ENCODE measurements around the gene CLDN4.

The CLDN4 gene

DNA sequence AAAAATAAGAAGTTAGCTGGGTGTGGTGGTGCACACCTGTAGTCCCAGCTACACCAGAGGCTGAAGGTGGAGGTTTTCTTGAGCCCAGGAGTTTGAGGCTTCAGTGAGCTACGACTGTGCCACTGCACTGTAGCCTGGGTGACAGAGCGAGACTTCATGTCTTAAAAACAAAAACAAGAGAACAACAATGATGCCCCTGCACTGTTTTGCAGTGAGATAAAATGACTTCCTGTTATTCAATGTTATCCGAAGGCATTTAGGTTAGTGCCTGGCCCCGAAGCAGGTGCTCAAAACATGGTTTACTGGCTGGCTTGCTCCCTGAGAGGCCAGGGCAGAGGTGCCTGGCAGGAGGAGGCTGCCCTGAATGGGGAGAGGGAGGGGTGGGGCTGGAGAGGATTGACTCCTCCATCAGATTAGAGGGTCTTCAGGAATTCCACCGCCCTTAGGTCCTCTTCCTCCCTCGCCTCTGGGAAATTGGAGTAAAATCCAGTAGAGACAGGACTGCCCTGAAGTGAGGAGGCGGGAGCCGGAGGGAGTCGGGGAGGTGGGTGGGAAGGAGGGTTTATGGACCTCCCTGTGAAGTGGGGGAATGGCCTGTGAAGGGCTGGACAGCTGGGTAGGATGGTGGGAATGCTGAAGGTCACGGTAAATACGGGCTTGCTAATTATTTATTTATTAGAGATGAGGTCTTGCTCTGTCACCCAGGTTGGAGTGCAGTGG is 6.8 kb upstream of the CLDN4 start:
- TF ChIP-seq, protein P1, sequence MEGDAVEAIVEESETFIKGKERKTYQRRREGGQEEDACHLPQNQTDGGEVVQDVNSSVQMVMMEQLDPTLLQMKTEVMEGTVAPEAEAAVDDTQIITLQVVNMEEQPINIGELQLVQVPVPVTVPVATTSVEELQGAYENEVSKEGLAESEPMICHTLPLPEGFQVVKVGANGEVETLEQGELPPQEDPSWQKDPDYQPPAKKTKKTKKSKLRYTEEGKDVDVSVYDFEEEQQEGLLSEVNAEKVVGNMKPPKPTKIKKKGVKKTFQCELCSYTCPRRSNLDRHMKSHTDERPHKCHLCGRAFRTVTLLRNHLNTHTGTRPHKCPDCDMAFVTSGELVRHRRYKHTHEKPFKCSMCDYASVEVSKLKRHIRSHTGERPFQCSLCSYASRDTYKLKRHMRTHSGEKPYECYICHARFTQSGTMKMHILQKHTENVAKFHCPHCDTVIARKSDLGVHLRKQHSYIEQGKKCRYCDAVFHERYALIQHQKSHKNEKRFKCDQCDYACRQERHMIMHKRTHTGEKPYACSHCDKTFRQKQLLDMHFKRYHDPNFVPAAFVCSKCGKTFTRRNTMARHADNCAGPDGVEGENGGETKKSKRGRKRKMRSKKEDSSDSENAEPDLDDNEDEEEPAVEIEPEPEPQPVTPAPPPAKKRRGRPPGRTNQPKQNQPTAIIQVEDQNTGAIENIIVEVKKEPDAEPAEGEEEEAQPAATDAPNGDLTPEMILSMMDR (IDR thresholded peaks at IDR 0.05) = no peak

DNA sequence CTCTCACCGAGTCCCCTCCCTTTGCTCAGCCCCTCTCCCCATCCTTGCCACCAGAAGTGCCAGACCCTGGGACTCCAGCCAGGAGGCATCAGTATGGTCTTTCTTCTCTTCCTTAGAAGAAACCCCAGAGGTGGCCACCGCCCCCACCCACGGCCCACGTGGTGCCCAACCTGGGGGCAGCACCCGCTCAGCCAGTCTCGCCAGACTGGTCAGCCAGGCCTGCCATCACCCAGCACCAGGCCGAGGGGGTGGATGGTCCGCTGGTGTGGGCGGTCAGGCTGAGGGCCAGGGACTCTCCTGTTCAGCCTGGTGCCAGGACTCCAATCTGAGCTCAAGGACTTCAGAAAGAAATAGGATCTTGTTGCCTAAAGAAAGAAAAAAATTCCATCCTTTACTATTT is 5.8 kb upstream of the CLDN4 start:
- TF ChIP-seq, protein P1 (IDR thresholded peaks at IDR 0.05) = no peak

DNA sequence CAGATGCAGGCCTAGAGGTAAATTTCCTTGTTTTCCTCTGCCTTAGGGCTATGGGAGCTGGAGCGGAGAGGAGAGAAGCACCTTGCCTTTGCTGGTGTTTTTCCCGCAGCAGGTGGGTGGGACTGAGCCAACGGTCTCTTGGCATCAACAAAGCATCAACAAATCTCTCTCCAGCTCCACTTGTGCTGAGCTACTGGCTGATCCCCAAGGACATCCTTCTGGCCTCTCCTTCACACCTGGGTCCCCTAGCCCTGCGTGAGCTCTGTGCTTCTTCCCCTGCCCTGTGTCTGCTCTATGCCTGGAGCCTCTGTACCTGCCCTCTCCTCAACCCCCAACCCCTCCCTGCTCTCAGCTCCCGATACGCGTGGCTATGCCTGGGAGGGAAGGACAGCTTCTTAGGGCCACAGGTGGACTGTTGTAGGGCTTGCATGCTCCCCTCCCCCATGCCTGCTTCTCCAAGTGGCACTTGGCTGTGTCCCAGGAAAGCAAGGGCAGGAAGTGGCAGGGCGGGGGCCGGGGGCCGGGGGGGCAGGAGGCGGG is 3.2 kb upstream of the CLDN4 start:
- TF ChIP-seq, protein P1 (IDR thresholded peaks at IDR 0.05) = no peak

DNA sequence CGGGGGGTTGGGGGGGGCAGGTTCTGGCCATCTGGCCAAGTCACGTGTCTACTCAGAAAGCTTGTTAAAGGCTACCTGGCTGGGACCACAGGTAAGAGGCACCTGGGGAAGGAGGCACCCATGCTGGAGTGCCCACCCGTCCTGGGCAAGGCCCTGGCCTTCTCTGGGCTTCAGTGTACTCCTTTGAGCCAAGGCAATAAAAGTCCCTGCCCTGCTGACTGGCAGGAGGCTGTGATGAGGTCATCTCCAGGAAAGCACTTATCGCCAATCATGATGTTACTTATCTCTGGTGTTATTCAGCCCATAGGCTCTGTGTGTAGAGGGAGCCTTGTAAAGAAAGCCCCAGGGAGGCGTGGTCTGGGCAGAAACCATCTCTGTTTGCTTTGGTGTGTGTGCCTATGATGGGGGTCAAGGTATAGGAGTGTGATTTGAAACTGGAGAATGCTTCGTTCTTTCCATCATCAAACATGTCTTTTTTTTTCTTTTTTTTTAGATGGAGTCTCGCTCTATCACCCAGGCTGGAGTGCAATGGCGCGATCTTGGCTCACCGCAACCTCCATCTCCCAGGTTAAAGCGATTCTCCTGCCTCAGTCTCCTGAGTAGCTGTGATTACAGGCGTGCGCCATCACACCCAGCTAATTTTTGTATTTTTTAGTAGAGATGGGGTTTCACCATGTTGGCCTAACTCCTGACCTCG is 2.5 kb upstream of the CLDN4 start:
- TF ChIP-seq, protein P1 (IDR thresholded peaks at IDR 0.05) = no peak

DNA sequence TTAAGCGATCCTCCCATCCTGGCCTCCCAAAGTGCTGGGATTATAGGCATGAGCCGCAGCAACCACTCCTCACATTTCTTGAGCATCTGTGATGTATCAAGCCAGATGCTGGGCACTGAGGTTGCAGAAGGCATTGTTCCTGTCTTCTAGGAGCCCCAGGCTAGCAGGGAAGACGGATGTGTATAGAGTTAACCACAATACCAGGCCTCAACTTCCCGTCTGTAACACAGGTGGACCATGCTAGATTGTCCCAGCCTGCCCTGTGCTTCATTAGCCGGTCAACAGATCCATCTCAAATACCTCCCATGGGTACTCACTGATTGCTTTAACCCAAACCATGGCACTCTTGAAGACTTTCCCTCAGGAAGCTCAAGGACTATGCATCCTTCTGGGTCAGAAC is 1.8 kb upstream of the CLDN4 start:
- TF ChIP-seq, protein P1 (IDR thresholded peaks at IDR 0.05) = no peak

DNA sequence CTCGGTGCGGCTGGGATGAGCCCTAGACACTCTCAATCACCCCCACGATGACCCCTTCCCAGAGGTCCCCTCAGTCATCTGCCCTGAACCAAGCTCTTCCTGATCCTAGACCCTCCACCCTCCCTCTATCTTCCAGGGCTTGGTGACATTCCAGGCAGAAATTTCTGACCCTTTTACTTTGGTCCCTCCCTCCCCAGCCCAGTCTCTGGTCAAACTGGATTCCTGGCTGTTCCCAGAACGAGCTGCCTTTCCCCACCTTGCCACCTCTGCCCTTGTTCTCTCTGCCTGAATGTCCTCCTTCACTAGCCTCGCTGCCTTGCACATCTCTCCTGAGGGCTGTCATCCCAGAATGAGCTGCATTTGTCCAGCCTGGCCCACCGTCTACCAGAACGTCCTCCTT is 1.3 kb upstream of the CLDN4 start:
- TF ChIP-seq, protein P1 (IDR thresholded peaks at IDR 0.05) = no peak

DNA sequence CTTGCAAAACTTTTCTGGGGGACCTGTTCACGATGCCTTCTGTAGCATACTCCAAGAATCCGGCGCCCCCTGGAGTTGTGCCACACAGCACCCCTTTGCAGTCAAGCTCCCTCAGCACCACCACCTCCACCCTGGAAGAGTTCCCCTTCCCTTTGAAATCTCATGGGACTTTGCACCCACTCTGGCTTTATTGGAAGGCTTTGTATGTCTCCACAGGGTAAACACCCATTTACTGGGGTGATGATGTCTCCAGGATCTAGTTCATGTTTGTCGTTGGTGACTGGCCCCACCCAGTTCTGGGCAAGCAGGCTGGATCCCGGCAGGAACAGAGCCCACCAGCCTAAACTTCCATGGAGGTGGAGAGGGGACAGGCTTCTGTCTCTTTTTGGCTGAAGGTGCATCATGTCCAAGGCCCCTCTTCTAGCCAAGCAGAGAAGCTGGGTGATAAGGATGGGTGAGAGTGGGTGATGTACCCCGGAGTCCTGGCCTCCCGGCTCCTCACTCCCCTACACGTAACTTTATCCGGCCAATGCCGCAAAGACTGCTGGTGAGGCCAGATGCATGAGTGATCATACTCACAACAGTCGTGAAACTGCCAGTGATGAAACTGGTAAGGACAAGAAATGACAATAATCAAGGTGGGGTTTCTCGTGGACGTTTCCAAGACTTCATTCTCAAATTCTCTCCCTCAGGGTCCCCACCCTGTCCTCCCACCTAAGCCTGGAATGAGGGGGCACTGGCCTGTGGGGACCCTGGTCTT is 695 bp upstream of the CLDN4 start:
- TF ChIP-seq, protein P1 (IDR thresholded peaks at IDR 0.05) = peak; percentile 28; the same call in 1 of the 2 replicates

Measured in LNCAP (cell line).